Activated T-helper 2 cell treated with anti-CD3 and anti-CD28 coated beads, Interferon-gamma antibody, Interleukin-2, Interleukin-4, amounts not matched to agents 10 μg/mL and 5 μg/mL and 100 μg/mL, durations not matched to agents 14 hours and 24 hours and 36 hours (primary cell): ENCODE measurements around the gene CD72. TPM values are rescaled to one million over a fixed set of nuclear protein-coding genes. Genes with fewer than 3 reads are reported as not detected.
"Not testable (repeated sequence)": the region's sequence is repeated elsewhere in the genome, so short reads cannot be mapped to it uniquely, and the experiment has no call there.

ENCODE experiments used
- DNase-seq: peaks from one replicate; pipeline ENCODE4 v3.0.0; 2021; ENCODE audit warnings: low spot score
- H3K27ac Mint-ChIP-seq: one replicate; pipeline ENCODE4 v1.8.0; 2021; ENCODE audit warnings: mixed read lengths
- H3K27me3 Mint-ChIP-seq: one replicate; pipeline ENCODE4 v1.8.0; 2021; ENCODE audit warnings: low read depth, mixed read lengths
- H3K36me3 Mint-ChIP-seq: one replicate; pipeline ENCODE4 v1.8.0; 2021; ENCODE audit warnings: low read depth, mixed read lengths
- H3K4me1 Mint-ChIP-seq: one replicate; pipeline ENCODE4 v1.8.0; 2021; ENCODE audit warnings: low read depth, mixed read lengths
- H3K4me3 Mint-ChIP-seq: one replicate; pipeline ENCODE4 v1.8.0; 2021; ENCODE audit warnings: low read depth, mild to moderate bottlenecking, moderate library complexity, mixed read lengths
- H3K9me3 Mint-ChIP-seq: one replicate; pipeline ENCODE4 v1.8.0; 2021; ENCODE audit warnings: mixed read lengths
- intact Hi-C: fragments of 100-400 bp; cut with micrococcal nuclease; formaldehyde crosslinking; loops from one replicate; pipeline ENCODE4 v1.15.1; 2023
- total RNA-seq: library from RNA; stranded (reverse); gene quantifications from 2 replicates; pipeline ENCODE4 v1.2.3, GENCODE V29; 2022

CD72 gene
- total RNA-seq, 1 donor from 2014 or later = 11.4 TPM

DNA sequence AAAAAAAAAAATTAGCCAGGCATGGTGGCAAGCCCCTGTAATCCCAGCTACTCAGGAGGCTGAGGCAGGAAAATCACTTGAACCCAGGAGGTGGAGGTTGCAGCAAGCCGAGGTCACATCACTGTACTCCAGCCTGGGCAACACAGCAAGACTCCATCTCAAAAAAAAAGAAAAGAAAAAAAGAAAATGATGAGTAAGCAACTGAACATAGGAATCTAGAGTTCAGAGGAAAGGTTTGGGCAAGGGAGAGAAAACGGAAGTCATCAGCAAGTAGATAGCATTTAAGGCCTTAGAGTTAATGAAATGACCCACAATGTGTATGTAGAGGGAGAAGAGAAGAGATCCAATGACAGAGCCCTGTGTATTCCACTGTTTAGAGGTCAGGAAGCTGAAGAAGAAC is 21.3 kb downstream of the CD72 start:
- H3K27ac Mint-ChIP-seq, DNase-seq, intact Hi-C loops, H3K4me3 Mint-ChIP-seq, H3K4me1 Mint-ChIP-seq, H3K27me3 Mint-ChIP-seq: not testable (repeated sequence)
- H3K36me3 Mint-ChIP-seq = peaks cover 15% of the 10 kb centered on the region
- H3K9me3 Mint-ChIP-seq = peaks cover 24% of the 10 kb centered on the region

DNA sequence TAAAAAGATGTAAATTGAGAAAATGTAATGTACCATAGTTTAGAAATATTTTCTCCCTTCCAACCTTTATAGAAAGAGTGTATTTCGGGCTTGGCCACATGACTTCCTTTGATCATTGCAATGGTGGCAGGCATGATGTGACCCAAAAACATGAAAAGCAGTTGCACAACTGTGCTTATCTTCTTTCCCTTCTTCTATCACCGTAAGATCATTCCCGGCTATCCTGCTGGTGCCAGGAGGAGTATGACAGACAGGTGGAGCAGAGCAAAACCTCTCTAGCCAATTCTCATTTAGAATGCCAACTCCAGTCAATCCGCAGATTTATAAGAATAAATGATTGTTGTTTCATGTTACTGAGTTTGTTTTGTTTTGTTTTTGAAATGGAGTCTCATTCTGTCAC is 23.7 kb downstream of the CD72 start:
- Mint-ChIP-seq H3K4me3 (no peak overlapping the region), H3K27ac (no peak overlapping the region), H3K4me1 (no peaks in the 10 kb centered on the region), H3K9me3 (peaks cover 24% of the 10 kb centered on the region), H3K36me3 (peaks cover 15% of the 10 kb centered on the region), H3K27me3 (no peaks in the 10 kb centered on the region)
- no peak for DNase-seq
- intact Hi-C loops = no loop called here

DNA sequence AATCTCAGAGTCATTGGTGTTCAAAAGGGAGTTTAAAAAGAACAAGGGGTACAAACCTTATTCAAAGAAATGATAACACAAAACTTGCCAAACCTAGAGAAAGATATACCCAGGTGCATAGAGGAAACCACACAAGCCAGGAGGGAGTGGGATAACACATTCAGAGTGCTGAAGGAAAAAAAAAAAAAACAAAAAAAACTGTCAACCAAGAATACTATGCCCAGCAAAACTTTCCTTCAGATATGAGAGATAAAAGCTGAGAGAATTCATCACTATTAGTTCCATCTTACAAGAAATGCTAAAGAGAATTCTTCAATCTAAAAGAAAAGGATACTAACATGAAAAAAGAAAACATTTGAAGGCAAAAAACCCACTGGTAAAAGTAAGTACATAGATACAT is 24.6 kb downstream of the CD72 start:
- Mint-ChIP-seq H3K4me1 (no peaks in the 10 kb centered on the region), H3K27me3 (no peaks in the 10 kb centered on the region), H3K27ac (no peak overlapping the region), H3K4me3 (no peak overlapping the region), H3K36me3 (peaks cover 15% of the 10 kb centered on the region), H3K9me3 (peaks cover 24% of the 10 kb centered on the region)
- intact Hi-C loops = no loop called here
- no peak for DNase-seq

DNA sequence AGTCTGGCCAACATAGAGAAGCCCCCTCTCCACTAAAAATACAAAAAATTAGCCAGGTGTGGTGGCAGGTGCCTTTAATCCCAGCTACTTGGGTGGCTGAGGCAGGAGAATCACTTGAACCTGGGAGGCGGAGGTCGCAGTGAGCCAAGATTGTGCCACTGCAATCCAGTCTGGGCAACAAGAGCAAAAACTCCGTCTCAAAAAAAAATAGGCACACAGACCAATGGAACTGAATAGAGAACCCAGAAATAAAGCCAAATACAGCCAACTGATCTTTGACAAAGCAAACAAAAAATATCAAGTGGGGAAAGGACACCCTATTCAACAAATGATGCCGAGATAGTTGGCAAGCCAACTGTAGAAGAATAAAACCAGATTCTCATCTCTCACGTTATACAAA is 29.7 kb downstream of the CD72 start:
- intact Hi-C loops, H3K27me3 Mint-ChIP-seq, H3K4me3 Mint-ChIP-seq, H3K27ac Mint-ChIP-seq, DNase-seq, H3K4me1 Mint-ChIP-seq: not testable (repeated sequence)
- H3K36me3 Mint-ChIP-seq = peaks cover 13% of the 10 kb centered on the region
- H3K9me3 Mint-ChIP-seq = peaks cover 22% of the 10 kb centered on the region

DNA sequence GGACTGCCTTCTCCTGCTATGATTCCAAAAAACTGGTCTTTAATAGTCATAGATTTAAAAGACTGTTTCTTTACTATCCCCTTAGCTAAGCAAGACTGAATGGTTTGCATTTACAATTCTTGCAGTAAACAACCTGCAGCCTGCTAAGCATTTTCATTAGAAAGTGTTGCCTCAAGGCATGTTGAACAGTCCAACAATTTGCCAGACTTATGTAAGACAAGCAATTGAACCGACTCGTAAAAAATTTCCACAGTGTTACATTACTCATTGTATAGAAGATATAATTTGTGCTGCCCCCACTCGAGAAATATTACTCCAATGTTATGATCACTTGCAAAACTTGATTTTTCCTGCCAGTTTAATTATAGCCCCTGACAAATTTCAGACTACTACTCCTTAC is 33.5 kb downstream of the CD72 start:
- Mint-ChIP-seq H3K9me3 (peaks cover 29% of the 10 kb centered on the region), H3K36me3 (peaks cover 19% of the 10 kb centered on the region)
- H3K27me3 Mint-ChIP-seq, H3K27ac Mint-ChIP-seq, DNase-seq, intact Hi-C loops, H3K4me3 Mint-ChIP-seq, H3K4me1 Mint-ChIP-seq: not testable (repeated sequence)

DNA sequence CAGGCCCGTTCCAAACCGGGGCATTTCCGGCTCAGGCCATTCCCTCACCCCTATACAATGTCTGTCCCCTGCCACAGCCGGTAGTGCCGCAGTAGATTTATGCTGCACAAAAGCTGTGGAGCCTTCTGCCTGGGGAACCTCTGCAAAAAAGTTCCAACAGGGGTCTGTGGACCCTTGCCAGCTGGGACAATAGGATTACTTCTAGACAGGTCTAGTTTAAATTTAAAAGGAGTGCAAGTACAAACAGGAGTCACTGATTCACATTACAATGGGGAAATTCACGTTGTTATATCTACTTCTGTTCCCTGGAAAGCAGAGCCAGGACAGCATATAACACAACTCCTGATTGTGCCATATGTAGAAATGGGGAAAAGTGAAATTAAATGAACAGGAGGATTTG is 34.7 kb downstream of the CD72 start:
- H3K4me3 Mint-ChIP-seq, H3K27me3 Mint-ChIP-seq, intact Hi-C loops, DNase-seq, H3K4me1 Mint-ChIP-seq, H3K27ac Mint-ChIP-seq: not testable (repeated sequence)
- Mint-ChIP-seq H3K36me3 (peaks cover 24% of the 10 kb centered on the region), H3K9me3 (peaks cover 38% of the 10 kb centered on the region)

DNA sequence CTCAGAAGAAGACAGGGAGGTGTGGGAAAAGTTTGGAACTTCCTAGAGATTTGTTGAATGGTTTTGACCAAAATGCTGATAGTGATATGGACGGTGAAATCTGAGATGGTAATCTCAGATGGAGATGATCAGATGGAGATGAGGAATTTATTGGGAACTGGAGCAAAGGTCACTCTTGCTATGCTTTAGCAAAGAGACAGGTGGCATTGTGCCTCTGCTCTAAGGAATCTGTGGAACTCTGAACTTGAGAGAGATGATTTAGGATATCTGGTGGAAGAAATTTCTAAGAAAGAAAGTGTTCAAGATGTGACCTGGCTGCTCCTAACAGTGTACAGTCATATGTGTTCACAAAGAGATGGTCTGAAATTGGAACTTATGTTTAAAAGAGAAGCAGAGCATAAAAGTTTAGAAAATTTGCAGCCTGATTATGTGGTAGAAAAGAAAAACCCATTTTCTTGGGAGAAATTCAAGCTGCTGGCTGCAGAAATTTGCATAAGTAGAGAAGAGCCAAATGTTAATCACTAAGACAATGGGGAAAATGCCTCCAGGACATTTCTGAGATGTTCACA is 38.5 kb downstream of the CD72 start:
- H3K36me3 Mint-ChIP-seq = peaks cover 22% of the 10 kb centered on the region
- DNase-seq, H3K4me3 Mint-ChIP-seq, intact Hi-C loops, H3K27me3 Mint-ChIP-seq, H3K4me1 Mint-ChIP-seq: not testable (repeated sequence)
- peaks cover 30% of the 10 kb centered on the region for H3K9me3 Mint-ChIP-seq
- peak overlapping the region; percentile 28 for H3K27ac Mint-ChIP-seq

DNA sequence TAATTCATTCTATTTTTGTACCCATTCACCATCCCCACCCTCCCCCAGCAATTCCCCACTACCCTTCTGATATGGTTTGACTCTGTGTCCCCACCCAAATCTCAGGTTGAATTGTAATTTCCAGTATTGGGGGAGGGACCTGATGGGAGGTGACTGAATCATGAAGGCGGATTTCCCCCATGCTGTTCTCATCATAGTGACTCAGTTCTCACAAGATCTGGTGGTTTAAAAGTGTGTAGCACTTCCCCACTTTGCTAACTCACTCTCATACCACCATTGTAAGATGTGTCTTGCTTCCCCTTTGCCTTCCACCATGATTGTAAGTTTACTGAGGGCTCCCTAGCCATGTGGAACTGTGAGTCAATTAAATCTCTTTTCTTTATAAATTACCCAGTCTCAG is 39.1 kb downstream of the CD72 start:
- intact Hi-C loops = no loop called here
- peak overlapping the region; percentile 28 for H3K27ac Mint-ChIP-seq
- H3K4me3 Mint-ChIP-seq = no peak overlapping the region
- H3K9me3 Mint-ChIP-seq = peaks cover 30% of the 10 kb centered on the region
- H3K27me3 Mint-ChIP-seq = no peaks in the 10 kb centered on the region
- H3K36me3 Mint-ChIP-seq = peaks cover 22% of the 10 kb centered on the region
- DNase-seq = no peak
- peaks cover 8% of the 10 kb centered on the region for H3K4me1 Mint-ChIP-seq

DNA sequence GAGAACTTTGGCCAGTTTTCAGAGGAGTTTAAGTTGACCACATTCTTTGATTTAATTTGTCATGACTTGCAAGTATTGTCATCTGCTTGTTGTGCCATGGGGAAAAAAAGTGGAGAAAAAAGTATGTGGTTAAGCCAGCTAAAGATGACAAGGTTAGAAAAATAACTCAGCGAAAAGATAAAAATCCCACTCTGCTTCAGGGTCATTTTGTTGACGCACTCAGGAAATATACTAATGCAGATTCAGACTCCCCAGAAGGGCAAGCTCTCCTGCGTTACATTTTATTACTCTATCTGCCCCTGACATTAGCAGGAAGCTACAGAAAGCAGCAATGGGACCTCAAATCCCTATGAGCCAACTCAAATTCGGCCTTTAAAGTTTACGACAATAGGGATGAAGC is 40.7 kb downstream of the CD72 start:
- intact Hi-C loops = no loop called here
- H3K4me1 Mint-ChIP-seq = peaks cover 10% of the 10 kb centered on the region
- no peak for DNase-seq
- H3K27me3 Mint-ChIP-seq = no peaks in the 10 kb centered on the region
- H3K27ac Mint-ChIP-seq = no peak overlapping the region
- H3K36me3 Mint-ChIP-seq = peaks cover 22% of the 10 kb centered on the region
- H3K4me3 Mint-ChIP-seq = no peak overlapping the region
- H3K9me3 Mint-ChIP-seq = peaks cover 29% of the 10 kb centered on the region

DNA sequence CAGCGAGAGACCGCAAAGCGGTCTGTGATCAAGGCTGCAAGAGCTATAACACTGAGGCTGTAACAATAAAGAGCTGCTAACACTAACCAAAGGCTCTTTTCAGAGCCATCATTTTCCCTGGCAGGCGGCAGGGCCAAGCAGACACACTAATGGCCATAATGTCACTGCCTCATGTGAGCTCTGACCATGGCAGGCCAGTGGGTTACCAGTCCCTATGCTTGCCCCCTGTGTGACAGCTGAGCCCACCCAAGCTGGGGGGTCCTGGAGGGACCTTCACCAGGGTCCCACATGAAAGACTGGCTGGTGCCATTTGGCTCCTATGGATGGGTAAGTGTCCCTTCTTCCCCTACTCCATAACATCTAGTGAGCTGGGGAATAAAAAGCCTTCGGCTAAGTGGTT is 42.7 kb downstream of the CD72 start:
- H3K9me3 Mint-ChIP-seq = peaks cover 15% of the 10 kb centered on the region
- no peak overlapping the region for H3K27ac Mint-ChIP-seq
- H3K36me3 Mint-ChIP-seq = peaks cover 12% of the 10 kb centered on the region
- intact Hi-C loops = no loop called here
- no peak overlapping the region for H3K4me3 Mint-ChIP-seq
- H3K4me1 Mint-ChIP-seq = peaks cover 22% of the 10 kb centered on the region
- no peak for DNase-seq
- H3K27me3 Mint-ChIP-seq = no peaks in the 10 kb centered on the region

DNA sequence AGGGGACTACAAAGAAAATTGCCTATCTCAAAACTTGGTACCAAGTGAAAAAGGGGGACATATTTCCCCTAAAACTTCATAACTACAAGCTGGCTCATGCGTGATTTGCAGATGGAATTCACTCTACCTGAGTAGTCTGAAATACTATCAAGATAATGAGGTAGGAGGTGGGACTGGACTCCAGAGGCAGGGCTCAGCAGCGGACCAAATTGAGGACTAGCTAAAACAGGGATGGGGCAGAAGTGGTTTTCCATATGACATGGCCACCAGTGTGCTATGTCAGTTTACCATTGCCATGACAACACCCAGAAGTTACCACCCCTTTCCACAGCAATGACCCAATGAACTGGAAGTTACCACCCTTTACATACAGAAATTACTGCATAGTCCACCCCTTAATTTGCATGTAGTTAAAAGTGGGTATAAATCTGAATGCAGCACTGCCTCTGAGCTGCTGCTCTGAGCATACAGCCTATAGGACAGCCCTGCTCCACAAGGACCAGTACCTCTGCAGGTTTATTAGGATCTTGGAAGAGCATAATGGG is 43.6 kb downstream of the CD72 start:
- peaks cover 5% of the 10 kb centered on the region for H3K36me3 Mint-ChIP-seq
- DNase-seq = no peak
- no peak overlapping the region for H3K4me3 Mint-ChIP-seq
- intact Hi-C loops = no loop called here
- H3K9me3 Mint-ChIP-seq = peaks cover 9% of the 10 kb centered on the region
- H3K27me3 Mint-ChIP-seq = no peaks in the 10 kb centered on the region
- H3K4me1 Mint-ChIP-seq = peaks cover 26% of the 10 kb centered on the region
- no peak overlapping the region for H3K27ac Mint-ChIP-seq

DNA sequence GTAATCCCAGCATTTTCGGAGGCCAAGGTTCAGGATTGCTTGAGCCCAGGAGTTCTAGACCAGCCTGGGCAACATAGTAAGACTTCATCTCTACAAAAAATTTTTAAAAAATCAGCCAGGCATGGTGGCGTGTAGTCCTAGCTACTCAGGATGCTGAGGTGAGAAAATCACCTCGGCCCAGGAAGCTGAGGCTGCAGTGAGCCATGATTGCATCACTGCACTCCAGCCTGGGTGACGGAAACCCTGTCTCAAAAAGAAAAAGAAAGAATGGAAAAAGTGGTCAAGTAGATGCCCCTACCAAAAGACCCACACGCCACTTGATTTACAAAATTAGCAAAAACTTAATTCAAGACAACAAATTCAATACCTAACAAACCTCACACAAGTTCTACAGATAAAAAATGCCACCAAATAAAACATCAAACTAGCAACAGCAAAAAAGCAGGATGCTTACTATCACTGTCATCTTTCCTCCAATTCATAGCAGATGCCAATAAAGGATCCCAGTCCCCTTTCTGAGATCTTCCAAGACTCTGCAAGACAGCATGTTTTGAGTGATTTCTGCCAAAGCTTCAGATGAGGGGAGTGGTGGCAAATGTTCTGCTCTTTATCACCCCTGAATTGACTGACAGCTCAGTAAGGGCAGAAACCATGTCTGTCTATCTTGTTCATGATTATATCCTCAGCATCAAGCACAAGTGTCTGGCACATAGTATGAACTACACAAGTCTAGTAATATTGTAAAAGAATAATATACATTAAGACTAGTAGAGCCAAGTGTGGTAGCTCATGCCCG is 47.3 kb downstream of the CD72 start:
- peak overlapping the region; percentile 93 for H3K27ac Mint-ChIP-seq
- H3K4me3 Mint-ChIP-seq = peak overlapping the region; percentile 13
- no peaks in the 10 kb centered on the region for H3K9me3 Mint-ChIP-seq
- DNase-seq = peak; percentile 29
- H3K36me3 Mint-ChIP-seq = no peaks in the 10 kb centered on the region
- H3K4me1 Mint-ChIP-seq = peaks cover 35% of the 10 kb centered on the region
- H3K27me3 Mint-ChIP-seq = no peaks in the 10 kb centered on the region
- intact Hi-C loops = no loop called here

DNA sequence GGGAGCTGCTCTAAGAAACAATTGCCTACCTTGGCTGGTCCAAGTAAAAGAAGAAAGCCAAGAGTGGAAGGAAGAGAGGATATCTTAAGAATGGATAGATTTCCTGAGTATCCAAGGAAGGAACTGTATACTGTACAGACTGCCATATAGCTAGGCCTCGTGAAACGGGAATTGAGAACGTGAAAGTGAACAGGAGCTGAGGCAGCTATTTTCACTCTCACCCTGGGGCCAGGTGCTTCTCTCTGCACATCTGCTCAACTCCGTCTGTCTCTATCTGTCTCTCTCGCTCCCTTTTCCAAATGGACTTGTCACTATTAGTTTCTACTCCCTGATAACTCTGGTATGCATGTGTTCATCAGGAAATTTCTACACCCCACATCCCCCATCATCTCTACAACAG is 49.0 kb downstream of the CD72 start:
- no peak for DNase-seq
- Mint-ChIP-seq H3K27me3 (no peaks in the 10 kb centered on the region), H3K36me3 (no peaks in the 10 kb centered on the region), H3K27ac (peak overlapping the region; percentile 46), H3K4me3 (no peak overlapping the region), H3K4me1 (peaks cover 35% of the 10 kb centered on the region), H3K9me3 (no peaks in the 10 kb centered on the region)
- intact Hi-C loops = no loop called here
